ENCODE results near the gene PCDH17. TPM values are rescaled to one million over a fixed set of nuclear protein-coding genes. Genes with fewer than 3 reads are reported as not detected.

Gene PCDH17
- total RNA-seq, 2 experiments from 2014 or later, result not detected

DNA sequence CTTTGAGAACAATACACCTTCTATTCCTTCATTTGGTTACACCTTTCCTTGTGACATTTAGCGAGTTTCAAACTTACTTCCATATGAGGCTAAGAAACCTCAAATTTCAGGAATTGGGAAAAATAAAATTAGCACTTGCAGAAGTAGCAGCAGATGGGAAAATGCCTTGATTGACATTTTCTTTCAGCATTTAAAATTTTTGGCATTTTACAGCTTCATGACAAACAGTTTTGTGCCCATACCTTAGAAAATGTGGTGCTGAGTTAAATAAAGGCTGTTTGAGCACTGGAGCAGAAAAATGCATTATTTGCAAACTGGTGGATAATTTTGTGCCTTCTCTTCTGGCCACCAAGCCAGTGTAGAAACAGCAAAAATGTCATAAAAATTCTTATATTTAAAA is 95.4 kb downstream of the PCDH17 start:
- POLR2A ChIA-PET, result no interaction called here
- Mint-ChIP-seq H3K4me3 (no peak overlapping the region), H3K36me3 (no peaks in the 10 kb centered on the region), H3K4me1 (no peaks in the 10 kb centered on the region), H3K27me3 (no peaks in the 10 kb centered on the region), H3K9me3 (no peaks in the 10 kb centered on the region), H3K27ac (no peak overlapping the region)
- DNase-seq (no peak), ATAC-seq (ENCODE audit: low read depth) (no peak)

DNA sequence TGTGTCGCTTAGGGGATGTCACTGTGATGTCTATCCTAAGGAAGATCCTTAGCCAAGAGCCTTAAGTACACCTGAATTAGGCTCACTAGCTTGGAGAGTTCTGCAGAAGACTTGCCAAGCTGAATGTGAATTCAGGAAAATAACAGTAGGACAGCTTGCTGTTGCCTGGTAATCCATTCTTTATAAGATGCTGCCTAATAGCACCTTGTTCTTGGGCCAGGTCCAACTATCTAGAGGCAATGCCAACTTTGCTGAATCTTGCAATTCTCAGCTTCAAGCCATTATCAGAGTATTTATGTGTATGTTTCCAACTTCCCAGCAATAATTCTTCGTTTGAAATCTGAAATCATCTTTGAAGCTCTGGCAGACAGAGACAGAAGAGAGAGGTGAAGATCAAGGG is 102.8 kb downstream of the PCDH17 start:
- Mint-ChIP-seq H3K4me1 (no peaks in the 10 kb centered on the region), H3K36me3 (no peaks in the 10 kb centered on the region), H3K9me3 (peaks cover 2% of the 10 kb centered on the region), H3K27me3 (no peaks in the 10 kb centered on the region), H3K4me3 (no peak overlapping the region), H3K27ac (no peak overlapping the region)
- POLR2A ChIA-PET, result no interaction called here
- no peak for DNase-seq
- no peak for ATAC-seq (ENCODE audit: low read depth)

- DNase-seq (no peak), ATAC-seq (ENCODE audit: low read depth) (no peak)
- H3K36me3 Mint-ChIP-seq, result no peaks in the 10 kb centered on the region
- no peak overlapping the region for H3K4me3 Mint-ChIP-seq
- no peaks in the 10 kb centered on the region for H3K27me3 Mint-ChIP-seq
- peaks cover 2% of the 10 kb centered on the region for H3K9me3 Mint-ChIP-seq
- H3K4me1 Mint-ChIP-seq, result no peaks in the 10 kb centered on the region
- no peak overlapping the region for H3K27ac Mint-ChIP-seq
- POLR2A ChIA-PET, result no interaction called here
These were observed 107.5 kb downstream of the PCDH17 start for GRCh38 chr13:57739089-57739488.

DNA sequence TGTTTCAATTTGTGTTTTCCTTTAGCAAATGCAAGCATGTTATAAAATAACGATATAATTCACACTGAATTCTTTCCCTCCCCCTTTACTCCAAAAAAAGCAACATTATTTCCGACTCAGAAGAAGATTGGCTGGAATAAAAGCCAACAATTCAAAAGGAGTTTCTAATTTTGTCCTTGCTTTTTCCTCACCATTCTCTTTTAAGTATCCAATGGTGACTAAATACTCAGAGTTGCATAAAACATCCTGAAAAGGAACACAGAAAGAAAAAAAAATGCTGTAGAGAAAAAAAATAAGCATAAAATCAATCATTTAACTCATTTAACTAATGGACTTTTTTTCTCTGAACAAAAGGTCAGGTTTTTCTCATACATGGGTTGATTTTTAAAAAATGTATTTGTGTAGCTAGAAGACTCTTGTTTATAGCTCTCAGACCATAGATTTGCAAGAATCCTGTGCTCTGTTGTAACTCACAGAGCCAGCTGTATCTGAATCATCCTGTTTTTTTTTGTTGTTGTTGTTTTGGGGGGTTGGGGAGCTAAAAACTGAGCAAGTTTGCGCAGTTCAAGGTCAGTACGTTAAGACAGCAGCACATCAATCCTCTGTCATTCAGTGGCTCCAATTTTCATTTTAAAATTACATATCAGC is 108.1 kb downstream of the PCDH17 start:
- H3K27me3 Mint-ChIP-seq, result no peaks in the 10 kb centered on the region
- DNase-seq, result no peak
- POLR2A ChIA-PET, result no interaction called here
- peaks cover 2% of the 10 kb centered on the region for H3K9me3 Mint-ChIP-seq
- H3K27ac Mint-ChIP-seq, result no peak overlapping the region
- H3K4me3 Mint-ChIP-seq, result no peak overlapping the region
- no peak for ATAC-seq (ENCODE audit: low read depth)
- H3K4me1 Mint-ChIP-seq, result no peaks in the 10 kb centered on the region
- no peaks in the 10 kb centered on the region for H3K36me3 Mint-ChIP-seq

DNA sequence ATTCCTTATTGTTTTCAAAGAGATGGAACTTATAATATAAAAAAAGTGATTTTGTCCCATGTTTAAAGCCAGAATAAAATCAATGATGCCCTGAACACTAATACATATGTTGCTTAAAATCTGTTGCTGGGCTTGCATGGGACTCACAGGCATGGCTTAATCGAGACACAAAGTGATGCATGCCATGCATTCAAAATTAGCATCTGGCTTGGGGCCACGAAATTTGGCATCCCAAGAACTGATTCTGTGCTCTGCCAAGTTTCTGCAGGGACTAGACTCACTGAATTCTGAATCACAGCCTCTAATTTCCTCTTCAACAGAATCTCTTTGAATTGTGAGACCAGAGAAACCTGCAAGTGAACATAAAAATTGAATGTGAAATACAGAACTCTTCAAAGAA is 109.2 kb downstream of the PCDH17 start:
- ATAC-seq (ENCODE audit: low read depth) (no peak), DNase-seq (no peak)
- H3K4me1 Mint-ChIP-seq, result no peaks in the 10 kb centered on the region
- H3K27ac Mint-ChIP-seq, result no peak overlapping the region
- POLR2A ChIA-PET, result no interaction called here
- peaks cover 2% of the 10 kb centered on the region for H3K9me3 Mint-ChIP-seq
- no peaks in the 10 kb centered on the region for H3K36me3 Mint-ChIP-seq
- no peaks in the 10 kb centered on the region for H3K27me3 Mint-ChIP-seq
- no peak overlapping the region for H3K4me3 Mint-ChIP-seq

- POLR2A ChIA-PET, result no interaction called here
- DNase-seq (no peak), ATAC-seq (ENCODE audit: low read depth) (no peak)
- H3K27ac Mint-ChIP-seq, result no peak overlapping the region
- no peak overlapping the region for H3K4me3 Mint-ChIP-seq
- peaks cover 4% of the 10 kb centered on the region for H3K9me3 Mint-ChIP-seq
- no peaks in the 10 kb centered on the region for H3K4me1 Mint-ChIP-seq
- H3K27me3 Mint-ChIP-seq, result no peaks in the 10 kb centered on the region
- H3K36me3 Mint-ChIP-seq, result no peaks in the 10 kb centered on the region
These were observed 116.6 kb downstream of the PCDH17 start for GRCh38 chr13:57748096-57748495.

- H3K27ac Mint-ChIP-seq, result no peak overlapping the region
- H3K9me3 Mint-ChIP-seq, result no peaks in the 10 kb centered on the region
- POLR2A ChIA-PET, result no interaction called here
- DNase-seq (no peak), ATAC-seq (ENCODE audit: low read depth) (no peak)
- H3K4me1 Mint-ChIP-seq, result no peaks in the 10 kb centered on the region
- no peak overlapping the region for H3K4me3 Mint-ChIP-seq
- H3K27me3 Mint-ChIP-seq, result no peaks in the 10 kb centered on the region
- H3K36me3 Mint-ChIP-seq, result no peaks in the 10 kb centered on the region
These were observed 129.4 kb downstream of the PCDH17 start for GRCh38 chr13:57760951-57761350.

- no peak for ATAC-seq (ENCODE audit: low read depth)
- no peak overlapping the region for H3K4me3 Mint-ChIP-seq
- no peaks in the 10 kb centered on the region for H3K4me1 Mint-ChIP-seq
- H3K9me3 Mint-ChIP-seq, result no peaks in the 10 kb centered on the region
- no peak for DNase-seq
- H3K27ac Mint-ChIP-seq, result no peak overlapping the region
- no peaks in the 10 kb centered on the region for H3K36me3 Mint-ChIP-seq
- POLR2A ChIA-PET, result no interaction called here
- H3K27me3 Mint-ChIP-seq, result no peaks in the 10 kb centered on the region
These were observed 132.1 kb downstream of the PCDH17 start for GRCh38 chr13:57763689-57764088.

Measured in activated naive CD8-positive, alpha-beta T cell treated with anti-CD3 and anti-CD28 coated beads, Interleukin-2, amount 10 ng/mL, durations not matched to agents 7 days and 5 days (primary cell).